CD14-positive monocyte (primary cell): ENCODE measurements around the gene KIRREL3. TPM values are rescaled to one million over a fixed set of nuclear protein-coding genes. Genes with fewer than 3 reads are reported as not detected.

Experiments
- DNase-seq, 3 donors: peaks; one replicate each; pipeline ENCODE4 v3.0.0-alpha.2; 2011 to 2022
- H2AFZ ChIP-seq: 2 replicates; pipeline ENCODE4 v1.6.0; 2012; ENCODE audit warnings: mild to moderate bottlenecking, low read depth, low read length, inconsistent platforms; ENCODE audit not compliant: insufficient read depth, poor library complexity, severe bottlenecking
- H3K27ac ChIP-seq, 2 donors: 1 replicate in 1 of 2; 2 replicates in 1 of 2; pipeline ENCODE4 v1.5.1; 2012 to 2013; ENCODE audit warnings: low read length in 2 of 2, control low read depth in 1 of 2, inconsistent platforms in 1 of 2, low read depth in 1 of 2, mild to moderate bottlenecking in 1 of 2
- H3K27me3 ChIP-seq, 2 donors: one replicate each; pipeline versions ENCODE4 v1.6.0 to v1.6.1; 2011 to 2013; ENCODE audit warnings: low read length in 2 of 2; ENCODE audit not compliant: control insufficient read depth in 2 of 2, insufficient read depth in 2 of 2
- H3K36me3 ChIP-seq, 2 donors: replicated peaks in 1 of 2; 1 replicate in 1 of 2; 2 replicates in 1 of 2; pipeline versions ENCODE4 v1.5.1 to v1.6.1; 2012 to 2013; ENCODE audit warnings: low read length in 2 of 2, control low read depth in 1 of 2, inconsistent platforms in 1 of 2, mild to moderate bottlenecking in 1 of 2; ENCODE audit not compliant: insufficient read depth in 2 of 2, control insufficient read depth in 1 of 2
- H3K4me1 ChIP-seq, 2 donors: 1 replicate in 1 of 2; 2 replicates in 1 of 2; pipeline versions ENCODE4 v1.5.1 to v1.6.1; 2012 to 2013; ENCODE audit warnings: low read length in 2 of 2, control low read depth in 1 of 2, inconsistent platforms in 1 of 2, mild to moderate bottlenecking in 1 of 2, moderate library complexity in 1 of 2; ENCODE audit not compliant: insufficient read depth in 2 of 2, control insufficient read depth in 1 of 2
- H3K4me2 ChIP-seq: replicated peaks from 2 replicates; pipeline ENCODE3; 2012; ENCODE audit warnings: low read length, moderate library complexity, mild to moderate bottlenecking; ENCODE audit not compliant: poor library complexity, severe bottlenecking; ENCODE audit errors: extremely low read depth
- H3K4me3 ChIP-seq, 3 experiments: fragments of 200-600 bp in 1 of 3; sonication (generic) in 1 of 3; replicated peaks in 1 of 3; 1 replicate in 2 of 3; 2 replicates in 1 of 3; pipeline ENCODE4 v1.5.1; 2011 to 2013; ENCODE audit warnings: low read length in 3 of 3, mild to moderate bottlenecking in 3 of 3, control low read depth in 2 of 3, low read depth in 2 of 3, inconsistent platforms in 1 of 3, moderate library complexity in 1 of 3
- H3K79me2 ChIP-seq: 2 replicates; pipeline ENCODE4 v1.6.0; 2012; ENCODE audit warnings: mild to moderate bottlenecking, control low read depth, inconsistent platforms, low read length, moderate library complexity; ENCODE audit not compliant: insufficient read depth
- H3K9ac ChIP-seq: 2 replicates; pipeline ENCODE4 v1.6.0; 2017; ENCODE audit warnings: low read length, mild to moderate bottlenecking; ENCODE audit not compliant: insufficient read depth, poor library complexity, severe bottlenecking
- H3K9me3 ChIP-seq, 2 donors: replicated peaks in 1 of 2; 1 replicate in 1 of 2; 2 replicates in 1 of 2; pipeline versions ENCODE4 v1.5.1 to v1.6.1; 2012 to 2013; ENCODE audit warnings: low read length in 2 of 2, control low read depth in 1 of 2; ENCODE audit not compliant: control insufficient read depth in 1 of 2, insufficient read depth in 1 of 2
- H4K20me1 ChIP-seq: 2 replicates; pipeline ENCODE4 v1.6.0; 2012; ENCODE audit warnings: mild to moderate bottlenecking, low read length, control low read depth, moderate library complexity; ENCODE audit not compliant: insufficient read depth
- H3K27ac Mint-ChIP-seq, 7 donors: one replicate each; pipeline ENCODE4 v1.8.0; 2020; ENCODE audit warnings: mild to moderate bottlenecking in 7 of 7, mixed read lengths in 7 of 7, moderate library complexity in 6 of 7, inconsistent platforms in 2 of 7
- H3K27me3 Mint-ChIP-seq, 3 donors: one replicate each; pipeline ENCODE4 v1.8.0; 2021 to 2022; ENCODE audit warnings: low read depth in 3 of 3, mild to moderate bottlenecking in 3 of 3, mixed read lengths in 3 of 3, moderate library complexity in 3 of 3, inconsistent platforms in 1 of 3
- H3K36me3 Mint-ChIP-seq, 2 donors: one replicate each; pipeline ENCODE4 v1.8.0; 2020; ENCODE audit warnings: mixed read lengths in 2 of 2, inconsistent platforms in 1 of 2, mild to moderate bottlenecking in 1 of 2
- H3K4me1 Mint-ChIP-seq: one replicate; pipeline ENCODE4 v1.8.0; 2020; ENCODE audit warnings: mild to moderate bottlenecking, mixed read lengths
- H3K4me3 Mint-ChIP-seq, 2 donors: one replicate each; pipeline ENCODE4 v1.8.0; 2020; ENCODE audit warnings: mild to moderate bottlenecking in 2 of 2, mixed read lengths in 2 of 2, moderate library complexity in 1 of 2
- H3K9me3 Mint-ChIP-seq, 7 donors: one replicate each; pipeline ENCODE4 v1.8.0; 2020 to 2022; ENCODE audit warnings: mixed read lengths in 7 of 7, mild to moderate bottlenecking in 6 of 7, moderate library complexity in 6 of 7, inconsistent platforms in 2 of 7
- CTCF ChIP-seq: fragments of 200-600 bp; IDR thresholded peaks from one replicate; pipeline ENCODE4 v1.8.0; 2022; ENCODE audit warnings: antibody characterized with exemption, mild to moderate bottlenecking
- WGBS: methylation state at CpG from one replicate; pipeline ENCODE4 v1.1.5; 2013; ENCODE audit warnings: missing lambda C conversion rate; ENCODE audit not compliant: insufficient coverage; 5-methylcytosine and 5-hydroxymethylcytosine counted together
- intact Hi-C, 2 donors: fragments of 100-400 bp; cut with micrococcal nuclease; formaldehyde crosslinking; loops; one replicate each; pipeline versions ENCODE4 v1.15.0 to v1.15.1; 2023
- polyA plus RNA-seq, 3 donors: library from polyadenylated mRNA; depleted of rRNA in 1 of 3; unstranded in 2 of 3; stranded (reverse) in 1 of 3; fragments of 300-500 nt in 2 of 3; fragments of >200 nt in 1 of 3; fragmentation: Illumina TruSeq in 2 of 3; gene quantifications; 1 replicate in 2 of 3; 2 replicates in 1 of 3; pipeline ENCODE4 v1.2.3, GENCODE V29; 2012 to 2021

Gene KIRREL3
- polyA plus RNA-seq, 3 donors, result not detected

- Histone ChIP-seq H2AFZ (no peak overlapping the region), H4K20me1 (no peaks in the 10 kb centered on the region), H3K9ac (no peak overlapping the region), H3K79me2 (no peaks in the 10 kb centered on the region), H3K36me3 (no peaks in the 10 kb centered on the region), H3K27me3 (no peaks in the 10 kb centered on the region), H3K4me1 (no peaks in the 10 kb centered on the region), H3K27ac (no peak overlapping the region), H3K9me3 (no peaks in the 10 kb centered on the region), H3K4me3 (no peak overlapping the region), H3K4me2 (no peak overlapping the region)
- Mint-ChIP-seq H3K36me3 (no peaks in the 10 kb centered on the region), H3K27ac (peak overlapping the region in 1 of 7 donors; percentile 19), H3K27me3 (peaks cover 0 to 7% (median 2%) of the 10 kb centered on the region in 3 donors), H3K4me1 (no peaks in the 10 kb centered on the region), H3K4me3 (no peak overlapping the region), H3K9me3 (no peaks in the 10 kb centered on the region)
- TF ChIP-seq CTCF, result no peak
- WGBS, result 85% methylated on average over 5 of the region's 16 CpGs
- intact Hi-C loops, result no loop called here
- no peak for DNase-seq
Measured at GRCh38 chr11:126433989-126434949, 566.3 kb downstream of the KIRREL3 start.

GRCh38 chr11:126433244-126433846, 567.2 kb downstream of the KIRREL3 start:
- H3K27me3 Mint-ChIP-seq, result peaks cover 0 to 7% (median 2%) of the 10 kb centered on the region in 3 donors
- H3K4me1 ChIP-seq, result no peaks in the 10 kb centered on the region
- H3K27ac Mint-ChIP-seq, result no peak overlapping the region
- no peak overlapping the region for H3K27ac ChIP-seq
- DNase-seq, result no peak
- 86% methylated on average over 7 of the region's 11 CpGs for WGBS
- no peak overlapping the region for H2AFZ ChIP-seq
- no peaks in the 10 kb centered on the region for H3K27me3 ChIP-seq
- H4K20me1 ChIP-seq, result no peaks in the 10 kb centered on the region
- H3K4me3 ChIP-seq, result no peak overlapping the region
- no peaks in the 10 kb centered on the region for H3K36me3 Mint-ChIP-seq
- H3K36me3 ChIP-seq, result no peaks in the 10 kb centered on the region
- H3K4me3 Mint-ChIP-seq, result no peak overlapping the region
- intact Hi-C loops, result no loop called here
- no peaks in the 10 kb centered on the region for H3K4me1 Mint-ChIP-seq
- H3K9me3 Mint-ChIP-seq, result no peaks in the 10 kb centered on the region
- H3K79me2 ChIP-seq, result no peaks in the 10 kb centered on the region
- no peak overlapping the region for H3K9ac ChIP-seq
- H3K4me2 ChIP-seq, result no peak overlapping the region
- no peaks in the 10 kb centered on the region for H3K9me3 ChIP-seq
- TF ChIP-seq CTCF, result no peak
